Astrocyte (in vitro differentiated cells and primary cell): ENCODE results near the gene RAB14. TPM values are rescaled to one million over a fixed set of nuclear protein-coding genes. Genes with fewer than 3 reads are reported as not detected.

Experiments
- DNase-seq: peaks from one replicate; pipeline ENCODE4 v3.0.0-alpha.2; 2010; ENCODE audit warnings: low read depth
- FAIRE-seq: peaks from 2 replicates; lab custom pipeline; 2011; peaks lifted over from hg19 to GRCh38; lab: Jason Lieb, UNC
- H2AFZ ChIP-seq: 2 replicates; pipeline ENCODE4 v1.6.0; 2012; ENCODE audit warnings: low read depth, low read length, inconsistent platforms
- H3K27ac ChIP-seq: 2 replicates; pipeline ENCODE4 v1.5.1; 2011; ENCODE audit warnings: low read depth, low read length, inconsistent platforms
- H3K27me3 ChIP-seq: 2 replicates; pipeline ENCODE4 v1.6.0; 2011; ENCODE audit warnings: low read length, inconsistent platforms; ENCODE audit not compliant: insufficient read depth
- H3K36me3 ChIP-seq: 2 replicates; pipeline ENCODE4 v1.5.1; 2011; ENCODE audit warnings: low read length, inconsistent platforms; ENCODE audit not compliant: insufficient read depth
- H3K4me1 ChIP-seq: 2 replicates; pipeline ENCODE4 v1.5.1; 2011; ENCODE audit warnings: low read length, inconsistent platforms; ENCODE audit not compliant: insufficient read depth
- H3K4me2 ChIP-seq: 2 replicates; pipeline ENCODE4 v1.6.0; 2012; ENCODE audit warnings: low read length, inconsistent platforms
- H3K4me3 ChIP-seq: 2 replicates; pipeline ENCODE4 v1.5.1; 2011; ENCODE audit warnings: low read depth, mild to moderate bottlenecking, low read length, inconsistent platforms; ENCODE audit not compliant: insufficient read depth
- H3K79me2 ChIP-seq: 2 replicates; pipeline ENCODE4 v1.6.0; 2012; ENCODE audit warnings: mild to moderate bottlenecking, low read length, inconsistent platforms; ENCODE audit not compliant: insufficient read depth
- H3K9ac ChIP-seq: 2 replicates; pipeline ENCODE4 v1.6.0; 2012; ENCODE audit warnings: mild to moderate bottlenecking, low read length, inconsistent platforms
- H3K9me3 ChIP-seq: 2 replicates; pipeline ENCODE4 v1.5.1; 2012; ENCODE audit warnings: low read depth, mild to moderate bottlenecking, low read length, inconsistent platforms; ENCODE audit not compliant: insufficient read depth
- H4K20me1 ChIP-seq: 2 replicates; pipeline ENCODE4 v1.6.0; 2012; ENCODE audit warnings: low read length, inconsistent platforms; ENCODE audit not compliant: insufficient read depth
- H3K27ac Mint-ChIP-seq: one replicate; pipeline ENCODE4 v1.8.0; 2021; ENCODE audit warnings: mild to moderate bottlenecking, mixed read lengths; ENCODE audit not compliant: unreplicated experiment
- H3K27me3 Mint-ChIP-seq: one replicate; pipeline ENCODE4 v1.8.0; 2021; ENCODE audit warnings: low read depth, mixed read lengths; ENCODE audit not compliant: unreplicated experiment
- H3K36me3 Mint-ChIP-seq: one replicate; pipeline ENCODE4 v1.8.0; 2021; ENCODE audit warnings: low read depth, mixed read lengths; ENCODE audit not compliant: unreplicated experiment
- H3K4me1 Mint-ChIP-seq: one replicate; pipeline ENCODE4 v1.8.0; 2021; ENCODE audit warnings: low read depth, mixed read lengths; ENCODE audit not compliant: unreplicated experiment
- H3K4me3 Mint-ChIP-seq: one replicate; pipeline ENCODE4 v1.8.0; 2021; ENCODE audit warnings: mild to moderate bottlenecking, moderate library complexity, mixed read lengths; ENCODE audit not compliant: unreplicated experiment
- H3K9me3 Mint-ChIP-seq: one replicate; pipeline ENCODE4 v1.8.0; 2021; ENCODE audit warnings: mild to moderate bottlenecking, mixed read lengths; ENCODE audit not compliant: unreplicated experiment
- CTCF ChIP-seq: IDR thresholded peaks from 2 replicates; pipeline ENCODE4 v1.5.1; 2011; ENCODE audit warnings: low read depth, mild to moderate bottlenecking, inconsistent platforms, low read length, moderate library complexity; ENCODE audit not compliant: insufficient read depth
- EZH2 ChIP-seq: IDR thresholded peaks from 2 replicates; pipeline ENCODE4 v1.6.1; 2012; ENCODE audit warnings: mild to moderate bottlenecking, low read length, inconsistent platforms; ENCODE audit not compliant: insufficient read depth
- total RNA-seq: library from RNA; stranded (reverse); gene quantifications from 2 replicates; pipeline ENCODE4 v1.2.1, GENCODE V29; 2021

The RAB14 gene
- total RNA-seq, 1 donor from 2014 or later, result 72.1 TPM

GRCh38 chr9:121178676-121179372 lies 22.8 kb downstream of the RAB14 start:
- DNase-seq (no peak), FAIRE-seq (no peak)
- Histone ChIP-seq H3K9me3 (no peaks in the 10 kb centered on the region), H3K4me1 (peaks cover 7% of the 10 kb centered on the region), H2AFZ (no peak overlapping the region), H3K4me2 (no peak overlapping the region), H3K27me3 (no peaks in the 10 kb centered on the region), H4K20me1 (peaks cover 38% of the 10 kb centered on the region), H3K9ac (no peak overlapping the region), H3K4me3 (no peak overlapping the region), H3K79me2 (peaks cover 33% of the 10 kb centered on the region), H3K27ac (no peak overlapping the region), H3K36me3 (peaks cover 39% of the 10 kb centered on the region)
- Mint-ChIP-seq H3K4me3 (no peak overlapping the region), H3K4me1 (peaks cover 15% of the 10 kb centered on the region), H3K36me3 (peaks cover 11% of the 10 kb centered on the region), H3K27me3 (no peaks in the 10 kb centered on the region), H3K27ac (no peak overlapping the region), H3K9me3 (no peaks in the 10 kb centered on the region)
- no peak for TF ChIP-seq CTCF
- no peak for TF ChIP-seq EZH2

GRCh38 chr9:121173501-121173900 lies 28.2 kb downstream of the RAB14 start:
- no peak for FAIRE-seq
- peaks cover 8% of the 10 kb centered on the region for H3K4me1 Mint-ChIP-seq
- H3K36me3 Mint-ChIP-seq, result peaks cover 17% of the 10 kb centered on the region

More at GRCh38 chr9:121173501-121173900, 28.2 kb downstream of the RAB14 start:
- Histone ChIP-seq H3K27ac (no peak overlapping the region), H2AFZ (no peak overlapping the region), H3K4me3 (no peak overlapping the region), H4K20me1 (peaks cover 4% of the 10 kb centered on the region), H3K4me2 (no peak overlapping the region), H3K9ac (no peak overlapping the region), H3K79me2 (no peaks in the 10 kb centered on the region), H3K4me1 (peaks cover 4% of the 10 kb centered on the region), H3K36me3 (peaks cover 25% of the 10 kb centered on the region), H3K9me3 (no peaks in the 10 kb centered on the region), H3K27me3 (no peaks in the 10 kb centered on the region)
- no peak overlapping the region for H3K27ac Mint-ChIP-seq
- H3K4me3 Mint-ChIP-seq, result no peak overlapping the region
- no peaks in the 10 kb centered on the region for H3K9me3 Mint-ChIP-seq
- no peak for DNase-seq
- H3K27me3 Mint-ChIP-seq, result no peaks in the 10 kb centered on the region
- TF ChIP-seq CTCF (no peak), EZH2 (no peak)
